Hematopoietic multipotent progenitor cell treated with erythropoietin and hydrocortisone succinate and interleukin-3 and kit ligand, for 15 days (in vitro differentiated cells): ENCODE data around the gene UBL3.

ENCODE experiments used
- DNase-seq: peaks from one replicate; pipeline ENCODE4 v3.0.0-alpha.2; 2015; ENCODE audit warnings: low spot score

UBL3 gene

DNA sequence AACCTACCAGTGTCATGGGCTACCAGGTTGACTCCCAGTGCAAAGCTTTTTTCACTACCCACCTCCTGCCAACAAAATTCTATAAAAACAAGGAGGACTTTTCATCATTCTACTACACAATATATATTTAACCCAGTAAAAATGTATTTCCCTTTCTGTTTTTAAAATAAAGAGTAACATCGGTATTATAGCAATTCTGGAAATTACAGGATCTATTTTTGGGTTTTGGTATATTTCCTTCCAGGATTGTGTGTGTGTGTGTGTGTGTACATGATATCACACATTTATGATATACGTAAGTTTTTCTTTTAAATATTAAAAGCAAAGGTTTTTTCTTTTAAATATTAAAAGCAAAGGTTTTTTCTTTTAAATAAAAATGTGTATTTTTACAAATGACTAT is 6.0 kb upstream of the UBL3 start:
- DNase-seq = no peak

DNA sequence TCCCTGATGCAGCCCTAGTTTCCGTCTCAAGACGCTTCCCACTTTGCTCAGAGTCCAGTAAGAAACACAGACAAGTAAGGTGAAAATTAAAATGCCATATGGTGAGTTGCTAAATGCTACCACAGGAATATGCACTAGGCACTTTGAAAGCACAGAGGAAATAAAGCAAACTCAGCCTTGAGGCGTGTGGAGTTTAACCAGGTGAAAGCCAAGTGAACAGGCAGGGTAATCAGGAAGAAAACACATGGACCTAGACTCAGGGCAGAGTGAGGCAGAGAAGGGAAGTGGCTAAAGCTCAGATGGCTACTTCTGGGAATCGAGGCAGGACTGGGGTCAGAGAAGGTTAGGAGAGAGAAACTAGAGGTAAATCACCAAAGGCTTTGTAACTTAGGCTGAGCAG is 5.4 kb upstream of the UBL3 start:
- no peak for DNase-seq

DNA sequence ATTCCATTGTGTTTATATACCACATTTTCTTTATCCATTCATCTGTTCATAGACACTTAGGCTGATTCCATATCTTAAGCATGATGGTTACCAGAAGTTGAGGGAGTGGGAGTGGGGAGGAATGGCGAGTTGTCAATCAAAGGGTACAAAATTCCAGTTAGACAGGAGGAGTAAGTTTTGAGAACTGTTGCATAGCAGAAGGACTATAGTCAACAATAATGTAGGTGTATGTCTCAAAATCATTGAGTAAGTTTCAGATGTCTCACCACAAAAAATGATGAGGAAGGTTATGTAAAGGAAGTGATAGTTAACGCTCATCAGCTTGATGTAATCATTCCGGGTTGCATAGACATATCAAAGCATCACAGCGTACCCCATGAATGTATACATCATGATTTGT is 4.6 kb upstream of the UBL3 start:
- no peak for DNase-seq

DNA sequence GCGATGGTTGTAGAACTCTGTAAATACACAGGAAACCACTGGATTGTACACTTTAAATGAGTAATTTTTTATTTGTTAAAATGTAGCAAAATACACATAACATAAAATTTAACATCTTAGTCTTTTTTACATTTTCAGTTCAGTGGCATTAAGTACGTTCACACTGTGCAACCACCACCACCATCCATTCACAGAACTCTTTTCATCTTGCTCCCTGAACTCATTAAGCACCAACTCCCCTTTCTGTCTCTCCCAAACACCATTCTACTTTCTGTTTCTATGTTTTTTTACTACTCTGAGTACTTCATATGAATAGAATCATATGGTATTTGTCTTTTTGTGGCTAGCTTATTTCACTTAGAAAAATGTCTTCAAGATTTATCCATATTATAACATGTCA is 2.7 kb upstream of the UBL3 start:
- DNase-seq = no peak

DNA sequence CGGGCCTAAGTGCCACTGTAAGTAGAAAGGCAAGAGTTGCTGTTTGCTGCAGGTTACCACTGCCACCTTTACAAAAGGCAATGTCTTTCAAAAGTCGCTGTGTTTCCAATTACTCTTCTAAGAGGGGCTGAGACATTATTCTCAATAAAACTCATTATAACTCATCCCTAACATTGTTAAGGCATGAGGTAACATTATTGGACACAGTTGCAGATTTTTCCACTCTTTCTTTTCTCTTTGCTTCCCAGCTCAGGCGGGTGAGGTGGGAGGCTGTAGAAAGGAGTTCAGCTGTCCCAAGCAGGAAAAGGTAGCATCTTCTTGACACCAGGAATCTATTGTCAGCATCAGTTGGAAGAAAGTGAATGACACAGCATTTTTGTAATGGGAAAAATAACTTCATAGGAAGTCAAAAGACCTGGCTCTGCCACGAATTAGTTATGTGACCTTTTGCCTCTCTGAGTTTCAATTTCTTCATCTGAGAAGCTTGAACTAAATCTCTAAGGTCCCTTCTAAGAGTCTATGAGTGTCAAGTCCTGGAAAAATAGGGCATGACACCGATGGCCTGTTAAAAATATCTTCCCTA is 2.1 kb upstream of the UBL3 start:
- DNase-seq = no peak

DNA sequence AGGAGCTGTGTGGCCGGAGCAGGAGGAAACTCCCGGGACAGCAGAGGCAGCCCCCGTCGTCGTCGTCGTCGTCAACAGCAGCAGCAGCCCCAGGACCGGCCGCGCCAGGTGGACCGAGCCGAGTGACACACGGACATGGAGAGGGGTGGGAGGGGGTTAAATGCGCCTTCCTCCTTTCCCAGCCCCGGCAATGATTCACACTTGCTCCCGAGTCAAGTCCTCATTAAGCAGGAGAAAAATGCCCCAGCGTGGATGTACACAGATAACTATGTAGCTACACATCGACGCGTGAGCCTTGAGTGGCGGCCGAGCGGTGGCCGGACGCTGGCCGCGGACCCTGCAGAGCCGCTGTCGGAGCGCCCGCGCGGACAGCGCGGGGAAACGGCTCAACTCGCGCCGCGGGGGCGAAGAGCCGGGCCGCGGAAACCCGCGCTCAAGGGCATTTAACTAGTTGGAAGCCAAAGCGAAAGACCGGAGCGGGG is 645 bp downstream of the UBL3 start:
- no peak for DNase-seq

DNA sequence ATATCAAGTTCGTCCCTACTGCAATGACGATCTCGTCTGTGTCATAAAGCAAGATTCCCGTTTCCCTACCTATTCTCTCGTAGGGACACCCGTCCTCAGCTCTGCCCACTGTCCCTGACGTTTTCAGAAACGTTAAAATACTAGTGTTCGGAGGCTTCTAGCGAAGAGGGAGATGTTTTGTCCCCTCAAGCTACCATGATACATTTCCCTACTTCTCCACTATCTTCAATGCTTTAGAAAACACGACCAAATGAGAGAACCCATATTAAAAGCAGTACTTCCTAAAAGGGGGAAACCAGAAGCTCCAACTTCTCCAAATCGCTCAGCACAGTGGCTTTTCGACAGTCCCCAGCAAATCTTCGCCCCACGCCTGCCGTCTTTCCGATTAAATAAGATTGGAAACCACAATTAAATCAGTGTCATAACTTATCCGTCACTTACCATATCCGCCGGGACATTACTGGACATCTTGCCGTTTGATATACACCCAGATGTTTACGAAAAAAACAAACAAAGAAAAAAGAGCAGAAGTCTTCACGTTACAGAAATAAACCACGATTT is 1.3 kb downstream of the UBL3 start:
- DNase-seq = no peak

DNA sequence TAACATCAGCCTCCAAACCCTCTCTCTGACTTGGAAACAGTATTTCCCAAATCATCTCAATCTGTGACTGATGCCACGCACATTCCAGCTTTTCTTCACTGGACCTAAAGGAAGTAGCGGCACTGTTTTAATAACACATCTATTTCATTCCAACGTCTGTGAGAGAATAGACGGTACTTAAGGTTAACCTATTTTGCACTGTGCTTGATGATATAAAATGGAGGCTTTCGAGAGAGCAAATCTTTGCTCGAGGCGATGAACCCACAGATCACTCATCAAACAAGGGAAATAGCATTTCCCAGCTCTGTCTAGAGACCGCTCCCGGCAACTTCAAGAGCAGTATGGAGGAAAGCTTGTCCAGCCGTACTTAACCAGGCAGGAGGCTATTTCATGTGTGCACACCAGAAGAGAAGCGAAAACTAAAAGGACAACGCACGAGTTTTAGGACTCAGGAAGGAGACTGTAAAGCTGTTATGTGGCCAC is 2.9 kb downstream of the UBL3 start:
- no peak for DNase-seq

DNA sequence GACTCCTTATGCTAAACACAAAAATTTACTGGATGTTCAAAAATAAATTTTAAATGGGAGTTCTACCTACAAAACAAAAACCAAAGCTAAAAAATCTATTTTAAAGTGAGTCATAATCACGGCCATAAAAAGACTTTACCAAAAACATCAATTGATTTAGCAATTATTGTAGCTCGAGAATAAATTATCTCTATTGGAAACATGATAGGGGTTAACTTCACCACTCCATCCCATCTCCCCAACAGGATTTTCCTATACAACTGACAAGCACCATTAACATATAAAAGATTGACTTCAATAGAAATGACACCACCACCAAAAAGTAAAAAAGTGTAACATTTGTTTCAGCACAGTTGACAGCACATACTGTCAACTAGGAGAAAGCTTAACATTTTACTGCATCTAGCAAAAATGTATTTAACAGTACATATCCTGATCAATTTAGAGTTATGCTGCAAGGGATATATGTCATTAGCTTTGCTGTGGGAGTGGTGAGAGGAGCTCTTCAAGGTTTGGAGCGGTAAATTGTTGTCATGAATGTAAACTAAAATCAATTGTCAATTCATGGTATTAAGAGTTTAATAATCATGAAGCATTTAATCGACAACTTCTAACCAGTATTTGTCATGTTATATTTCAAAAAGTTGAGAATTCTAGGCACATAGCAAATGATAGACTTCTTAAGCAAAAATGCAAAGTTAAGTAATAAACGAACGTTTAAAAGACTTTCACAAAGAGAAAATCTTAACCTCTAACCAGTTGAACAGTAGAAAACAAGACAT is 3.8 kb downstream of the UBL3 start:
- DNase-seq = no peak

DNA sequence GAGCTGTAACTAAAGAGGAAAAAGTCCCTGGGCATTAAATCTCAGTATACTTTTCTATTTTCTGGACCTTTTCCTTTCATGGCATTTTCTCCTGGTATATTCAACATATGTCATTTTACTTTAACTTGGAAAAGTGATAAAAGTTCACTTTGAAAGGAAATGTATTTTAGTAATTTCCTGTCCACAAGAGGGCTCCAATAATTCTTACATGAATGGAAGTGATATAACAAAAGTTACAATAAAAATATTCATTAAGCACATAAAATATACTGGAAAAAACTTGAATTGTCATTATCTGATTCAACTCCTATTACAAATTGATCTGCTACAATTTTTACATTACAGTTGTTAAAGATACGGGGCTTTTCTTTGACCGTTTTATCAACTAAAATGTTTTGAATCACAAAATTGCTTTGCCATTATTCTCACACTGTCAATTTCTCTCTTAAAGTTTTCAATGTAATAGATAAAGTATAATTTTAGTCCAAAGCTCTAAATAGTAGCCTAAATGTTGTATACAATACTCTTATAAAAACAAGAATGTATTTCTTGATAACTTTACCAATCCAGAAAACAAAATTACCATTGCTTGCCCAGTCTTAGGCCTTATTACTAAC is 4.9 kb downstream of the UBL3 start:
- DNase-seq = no peak

DNA sequence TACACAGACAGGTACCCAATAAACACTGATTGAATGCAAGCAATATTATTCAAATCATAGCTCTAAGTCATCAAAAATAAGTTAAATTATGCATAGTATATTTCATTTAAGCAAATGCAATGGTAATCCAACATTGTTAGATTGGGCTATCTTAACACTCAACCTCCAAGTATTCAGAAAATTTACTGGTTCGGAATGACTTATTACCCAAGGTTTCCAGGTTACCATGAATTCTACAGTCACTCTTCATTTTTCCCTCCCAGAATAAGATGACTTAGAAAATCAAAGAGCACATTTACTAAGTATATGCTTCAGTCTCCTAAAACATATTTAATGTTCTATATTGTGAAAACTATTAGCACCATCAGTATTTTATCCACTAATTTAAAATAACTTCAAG is 6.0 kb downstream of the UBL3 start:
- no peak for DNase-seq

DNA sequence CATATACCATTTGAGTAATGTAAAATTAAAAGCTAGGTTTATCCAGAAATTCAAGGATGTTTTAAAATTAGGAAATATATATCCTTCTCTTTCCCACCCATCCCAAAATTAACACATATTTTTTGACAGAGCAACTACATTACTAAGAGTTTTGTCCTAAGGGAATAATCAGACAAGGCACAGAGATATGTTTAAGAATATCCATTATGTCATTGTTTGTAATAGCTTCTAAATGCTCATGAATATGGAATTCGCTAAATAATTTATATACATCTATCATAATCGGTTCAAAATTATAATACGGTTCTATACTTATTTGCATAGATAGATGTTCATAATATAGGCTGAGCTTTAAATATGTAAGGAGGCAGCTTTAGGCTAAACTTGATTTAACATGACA is 9.8 kb downstream of the UBL3 start:
- DNase-seq = no peak

DNA sequence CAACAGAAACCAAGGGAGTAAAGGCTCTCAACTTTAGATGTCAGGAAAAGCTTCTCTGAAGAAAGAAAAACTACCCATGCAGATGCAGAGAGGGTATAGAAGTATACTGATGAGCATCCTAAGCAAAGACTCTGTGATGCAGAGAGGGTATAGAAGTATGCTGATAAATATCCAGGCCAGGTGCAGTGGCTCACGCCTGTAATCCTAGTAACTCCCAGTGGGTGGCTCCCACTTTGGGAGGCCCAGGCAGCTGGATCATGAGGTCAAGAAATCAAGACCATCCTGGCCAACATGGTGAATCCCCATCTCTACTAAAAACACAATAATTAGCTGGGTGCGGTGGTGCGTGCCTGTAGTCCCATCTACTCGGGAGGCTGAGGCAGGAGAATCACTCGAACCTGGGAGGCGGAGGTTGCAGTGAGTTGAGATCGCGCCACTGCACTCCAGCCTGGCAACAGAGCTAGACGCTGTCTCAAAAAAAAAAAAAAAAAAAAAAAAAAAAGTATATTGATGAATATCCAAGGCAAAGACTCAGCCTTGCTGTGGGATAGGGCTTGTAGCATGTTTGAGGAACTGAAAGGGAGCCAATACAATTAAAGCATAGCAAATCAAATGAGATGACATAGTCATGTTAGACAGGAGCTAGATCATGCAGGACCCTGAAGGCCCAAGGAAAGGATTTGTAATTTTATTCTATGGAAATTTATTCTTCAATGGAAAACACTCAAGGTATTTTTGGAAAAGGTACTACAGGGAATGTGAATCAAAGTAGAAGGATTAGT is 14.9 kb downstream of the UBL3 start:
- no peak for DNase-seq

DNA sequence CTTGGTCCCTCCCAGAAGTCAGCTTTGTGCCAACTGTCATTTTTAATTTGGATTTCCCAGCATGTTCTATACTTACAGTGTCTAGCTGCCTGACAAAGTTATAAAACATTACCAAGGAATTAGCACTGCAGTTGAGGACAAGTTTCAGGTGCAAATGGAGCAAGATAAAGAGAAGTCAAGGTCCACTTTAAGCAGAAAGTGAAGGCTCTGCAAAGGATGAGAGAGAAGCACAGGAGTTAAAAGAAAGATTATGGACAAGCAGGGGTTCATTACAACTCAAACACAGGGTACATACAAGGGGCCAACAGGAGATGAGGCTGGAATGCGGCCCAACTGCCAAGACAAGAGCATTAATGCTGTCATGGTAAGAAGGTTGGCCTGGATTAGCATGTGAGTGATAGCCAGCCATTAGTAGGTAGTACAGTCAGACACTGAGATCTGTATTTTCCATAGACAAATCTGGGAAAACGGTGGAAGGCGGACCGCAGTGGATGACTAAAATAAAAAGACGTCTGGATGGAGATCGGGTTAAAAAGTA is 17.6 kb downstream of the UBL3 start:
- no peak for DNase-seq

DNA sequence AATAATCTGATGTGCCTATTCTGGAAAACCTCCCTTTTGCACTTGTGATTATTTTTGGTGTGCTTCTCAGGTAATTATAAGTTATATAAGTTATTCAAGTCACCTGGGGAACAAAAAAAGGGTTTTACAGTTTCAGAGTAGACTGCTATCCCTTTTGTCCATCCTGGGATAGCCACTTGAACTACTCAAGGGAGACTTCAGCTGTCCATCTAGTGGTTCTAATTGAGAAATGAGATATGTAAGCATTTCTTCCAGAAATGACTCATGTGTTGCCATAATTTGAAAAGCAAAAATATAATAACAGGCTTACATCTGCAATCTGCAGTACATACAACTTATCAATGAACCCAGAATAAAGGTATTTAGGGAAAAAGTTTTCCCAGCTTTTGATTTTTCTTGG is 20.4 kb downstream of the UBL3 start:
- no peak for DNase-seq

DNA sequence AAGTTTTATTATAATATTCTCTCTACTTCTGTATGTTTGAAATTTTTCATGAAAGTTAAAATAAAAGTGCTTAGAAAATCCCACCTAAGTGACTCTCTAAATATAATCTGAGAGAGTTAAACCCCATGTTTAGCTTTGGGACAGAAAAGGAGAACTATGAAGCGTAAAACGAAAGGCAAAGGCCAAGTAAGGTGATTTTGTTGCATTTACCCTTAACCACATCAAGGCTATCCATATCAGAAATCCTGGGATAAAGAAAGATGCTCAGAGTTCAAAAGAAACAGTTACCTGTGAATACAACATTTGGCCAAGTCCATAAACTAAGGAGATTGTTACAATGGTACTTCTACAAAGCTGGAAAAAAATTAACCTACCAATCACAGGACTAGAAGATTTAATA is 31.3 kb downstream of the UBL3 start:
- DNase-seq = no peak

DNA sequence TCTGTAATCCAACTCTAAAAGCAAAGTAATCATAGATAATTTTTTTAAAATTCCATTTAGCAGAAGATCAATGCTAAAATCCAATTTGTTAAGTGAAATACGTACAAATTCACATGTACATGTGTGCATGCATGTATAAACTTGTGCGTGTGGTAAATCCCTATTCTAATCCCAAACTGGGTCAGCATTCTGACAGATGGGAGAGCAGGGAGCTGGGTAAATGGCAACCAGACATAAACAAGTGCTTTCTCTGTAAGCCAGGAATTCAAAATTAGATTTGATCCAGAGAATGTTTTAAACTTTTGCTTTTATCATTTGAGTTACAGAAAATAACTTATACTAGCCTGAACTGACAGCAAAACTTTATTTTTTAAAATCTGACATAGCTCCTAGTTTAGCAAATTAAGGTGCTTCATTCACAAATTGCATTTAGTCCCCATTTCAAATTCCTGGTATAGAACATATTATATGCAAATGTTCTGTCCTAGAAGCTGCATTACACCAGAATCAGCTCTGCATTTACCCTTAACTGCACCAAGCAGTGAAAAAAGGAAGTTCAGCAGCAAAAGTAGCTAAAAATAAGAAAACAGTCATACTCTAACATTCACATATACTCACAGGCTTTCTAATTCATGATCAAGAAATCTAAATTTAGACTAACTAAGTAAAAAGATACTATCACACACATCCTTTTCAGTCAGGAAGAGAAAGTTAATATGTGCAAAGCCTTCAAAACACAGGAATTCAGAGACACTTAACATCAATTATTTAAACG is 32.6 kb downstream of the UBL3 start:
- no peak for DNase-seq

DNA sequence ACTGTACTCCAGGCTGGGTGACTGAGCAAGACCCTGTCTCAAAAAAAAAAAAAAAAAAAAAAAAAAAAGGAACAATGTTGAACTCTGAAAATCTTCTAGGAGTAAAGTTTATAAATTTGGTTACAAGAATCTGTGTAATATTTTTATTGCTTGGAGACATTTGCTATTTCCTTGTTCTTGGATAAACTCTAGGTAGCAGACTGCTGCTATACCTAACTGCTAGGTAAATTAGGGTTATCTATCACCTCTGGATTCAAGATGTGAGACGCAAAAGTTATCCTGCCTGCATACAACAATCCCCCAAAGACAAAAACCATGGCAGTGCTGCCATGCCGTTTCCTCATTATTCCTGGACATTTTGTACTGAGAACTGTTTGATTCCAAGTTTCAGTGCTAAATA is 33.7 kb downstream of the UBL3 start:
- DNase-seq = no peak

DNA sequence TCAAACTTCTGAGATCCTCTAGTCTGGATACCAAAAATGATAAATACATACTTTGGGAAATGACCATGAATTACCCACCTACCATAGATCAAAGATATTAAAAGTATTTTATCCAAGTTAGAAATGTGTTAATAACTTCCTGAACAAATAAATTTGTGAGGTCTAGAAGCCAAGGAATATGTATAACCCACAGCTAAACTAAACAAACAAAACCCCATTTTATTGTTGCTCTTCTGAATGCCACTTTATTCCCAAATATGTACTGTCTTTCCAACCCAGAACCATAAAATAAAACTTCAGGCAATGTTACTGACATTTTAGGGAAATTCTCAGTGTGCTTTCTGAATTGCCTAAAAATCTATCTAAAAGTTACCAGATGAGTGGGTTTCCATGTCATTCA is 35.1 kb downstream of the UBL3 start:
- no peak for DNase-seq

DNA sequence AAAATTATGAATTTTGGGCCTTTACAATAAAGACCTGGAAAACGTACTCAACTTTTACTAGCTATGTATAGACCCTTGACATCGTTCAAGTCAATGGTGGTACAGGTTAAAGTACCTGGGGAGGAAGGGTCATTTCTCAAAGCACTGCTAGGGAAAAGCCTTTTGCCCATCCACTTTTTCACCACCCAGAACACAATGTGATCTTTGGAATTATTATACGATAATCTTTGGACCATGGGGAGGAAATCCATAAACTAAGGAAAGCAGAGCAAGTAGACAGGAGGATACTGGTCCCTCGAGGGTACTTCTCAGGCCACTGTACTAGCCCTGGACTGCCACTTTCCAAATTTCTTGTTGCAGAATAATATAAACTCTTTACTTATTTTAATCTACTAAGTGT is 39.5 kb downstream of the UBL3 start:
- DNase-seq = no peak

DNA sequence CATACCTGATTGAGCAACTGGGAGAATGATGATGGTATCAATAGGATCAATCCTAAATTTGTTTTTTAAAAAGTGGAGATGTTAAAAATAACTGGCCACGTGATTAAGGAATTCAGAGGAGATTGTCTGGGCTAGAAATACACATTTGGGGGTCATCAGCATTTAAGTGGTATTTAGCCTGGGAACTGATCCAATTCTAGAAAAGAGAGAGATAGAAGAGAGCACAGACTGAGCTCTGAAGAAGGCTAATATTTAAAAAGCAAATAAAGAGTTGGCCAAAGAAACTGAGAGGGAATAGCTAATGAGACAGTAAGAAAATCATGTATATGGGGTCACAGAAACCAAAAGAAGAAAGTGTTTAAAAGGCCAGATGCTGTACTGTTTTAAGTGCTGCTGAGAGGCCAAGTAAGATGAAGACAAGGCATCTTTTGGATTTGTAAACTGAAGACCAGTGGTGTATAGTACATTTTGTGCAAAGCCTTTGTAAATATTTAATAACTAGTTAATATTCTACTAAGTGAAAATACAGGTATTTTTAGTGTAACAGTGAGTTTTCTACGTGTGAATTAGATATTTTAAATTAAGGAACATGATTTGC is 40.2 kb downstream of the UBL3 start:
- no peak for DNase-seq
